ENCODE results near the gene ZBTB16. TPM values are rescaled to one million over a fixed set of nuclear protein-coding genes. Genes with fewer than 3 reads are reported as not detected.

ZBTB16 gene
- total RNA-seq, 1 donor from 2014 or later = 52.1 TPM

DNA sequence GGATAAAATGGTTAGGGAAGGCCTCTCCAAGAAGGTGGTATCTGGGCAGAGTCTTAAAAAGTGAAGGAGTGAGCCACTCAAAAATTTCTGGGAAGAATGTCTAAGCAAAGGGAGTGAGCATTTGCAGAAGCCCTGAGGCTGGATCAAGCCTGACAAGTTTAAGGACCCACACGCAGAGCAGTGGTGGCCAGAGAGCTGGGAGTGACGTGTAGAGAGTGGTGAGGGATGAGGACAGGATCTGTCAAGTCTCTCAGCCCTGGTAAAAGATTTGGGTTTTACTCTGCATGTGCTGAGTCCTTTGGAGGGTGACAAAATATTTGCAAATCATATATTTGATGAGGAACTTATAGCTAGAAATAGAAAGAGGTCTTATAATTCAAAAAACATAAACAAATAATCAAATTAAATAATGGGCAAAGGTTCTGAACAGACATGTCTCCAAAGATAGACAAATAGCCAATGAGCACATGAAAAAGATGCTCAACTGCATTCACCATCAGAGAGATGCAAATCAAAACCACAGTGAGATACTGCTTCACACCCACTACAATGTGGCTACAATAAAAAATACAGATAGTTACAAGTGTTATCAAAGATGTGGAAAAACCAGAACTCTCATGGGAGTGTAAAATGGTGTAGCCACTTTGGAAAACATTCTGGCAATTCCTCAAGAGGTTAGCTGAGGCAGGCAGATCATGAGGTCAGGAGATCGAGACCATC is 129.5 kb downstream of the ZBTB16 start:
- no peak for DNase-seq

DNA sequence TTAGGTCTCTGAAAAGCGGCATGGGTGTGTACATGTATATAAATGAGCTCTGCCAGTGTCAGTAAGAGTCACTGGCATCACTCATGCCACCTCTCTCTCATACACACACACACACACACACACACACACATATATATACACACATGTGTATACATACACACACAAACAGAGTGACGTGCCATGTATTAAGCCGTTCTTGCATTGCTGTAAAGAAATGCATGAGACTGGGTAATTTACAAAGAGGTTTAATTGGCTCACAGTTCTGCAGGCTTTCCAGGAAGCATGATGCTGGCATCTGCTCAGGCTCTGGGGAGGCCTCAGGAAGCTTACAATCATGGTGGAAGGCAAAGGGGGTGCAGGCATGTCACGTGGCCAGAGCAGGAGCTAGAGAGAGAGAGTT is 131.1 kb downstream of the ZBTB16 start:
- DNase-seq = no peak

DNA sequence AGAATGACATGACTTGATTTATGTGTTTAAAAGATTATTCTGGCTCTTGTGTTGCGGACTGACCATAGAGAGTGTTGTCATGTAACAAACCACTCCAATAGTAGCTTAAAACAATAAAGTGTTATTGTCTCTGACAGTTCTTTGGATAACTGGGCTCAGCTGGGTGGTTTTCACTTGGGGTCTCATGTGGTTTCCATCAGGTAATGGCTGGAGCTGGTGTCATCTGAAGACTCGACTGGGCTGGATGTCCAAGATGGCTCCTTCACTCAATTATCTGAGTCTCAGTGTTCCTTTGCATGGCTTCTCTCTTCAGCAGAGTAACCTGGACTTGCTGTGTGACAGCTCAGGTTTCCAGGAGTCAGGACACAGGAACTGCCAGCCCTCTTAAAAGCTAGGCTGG is 132.4 kb downstream of the ZBTB16 start:
- no peak for DNase-seq

DNA sequence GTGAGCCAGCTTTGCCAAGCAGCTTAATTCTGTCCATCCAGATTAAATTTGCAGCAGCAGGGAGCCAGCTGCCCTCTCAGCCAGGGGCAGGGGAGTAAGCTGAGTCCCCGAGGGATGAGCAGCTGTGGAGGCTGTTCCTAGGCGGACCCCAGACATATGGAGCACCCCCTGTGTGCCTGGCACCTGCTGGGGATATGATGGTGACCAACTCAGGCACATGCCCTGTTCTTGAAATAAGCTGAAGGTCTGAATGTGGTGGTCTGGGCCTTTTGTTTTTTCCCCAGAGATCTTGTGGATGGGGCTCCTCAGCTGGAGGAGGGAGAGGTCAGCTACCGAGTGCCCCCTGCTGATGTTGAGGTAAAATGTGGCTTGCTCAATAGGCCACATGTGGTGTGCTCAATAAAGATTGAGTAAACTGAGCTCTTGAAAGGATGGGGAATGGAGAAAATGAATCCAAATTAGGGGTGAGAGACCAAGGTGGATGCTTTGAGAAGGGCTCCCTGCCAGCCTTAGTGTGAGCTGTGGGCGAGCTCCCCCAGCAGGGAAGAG is 133.4 kb downstream of the ZBTB16 start:
- DNase-seq = peak; percentile 49

DNA sequence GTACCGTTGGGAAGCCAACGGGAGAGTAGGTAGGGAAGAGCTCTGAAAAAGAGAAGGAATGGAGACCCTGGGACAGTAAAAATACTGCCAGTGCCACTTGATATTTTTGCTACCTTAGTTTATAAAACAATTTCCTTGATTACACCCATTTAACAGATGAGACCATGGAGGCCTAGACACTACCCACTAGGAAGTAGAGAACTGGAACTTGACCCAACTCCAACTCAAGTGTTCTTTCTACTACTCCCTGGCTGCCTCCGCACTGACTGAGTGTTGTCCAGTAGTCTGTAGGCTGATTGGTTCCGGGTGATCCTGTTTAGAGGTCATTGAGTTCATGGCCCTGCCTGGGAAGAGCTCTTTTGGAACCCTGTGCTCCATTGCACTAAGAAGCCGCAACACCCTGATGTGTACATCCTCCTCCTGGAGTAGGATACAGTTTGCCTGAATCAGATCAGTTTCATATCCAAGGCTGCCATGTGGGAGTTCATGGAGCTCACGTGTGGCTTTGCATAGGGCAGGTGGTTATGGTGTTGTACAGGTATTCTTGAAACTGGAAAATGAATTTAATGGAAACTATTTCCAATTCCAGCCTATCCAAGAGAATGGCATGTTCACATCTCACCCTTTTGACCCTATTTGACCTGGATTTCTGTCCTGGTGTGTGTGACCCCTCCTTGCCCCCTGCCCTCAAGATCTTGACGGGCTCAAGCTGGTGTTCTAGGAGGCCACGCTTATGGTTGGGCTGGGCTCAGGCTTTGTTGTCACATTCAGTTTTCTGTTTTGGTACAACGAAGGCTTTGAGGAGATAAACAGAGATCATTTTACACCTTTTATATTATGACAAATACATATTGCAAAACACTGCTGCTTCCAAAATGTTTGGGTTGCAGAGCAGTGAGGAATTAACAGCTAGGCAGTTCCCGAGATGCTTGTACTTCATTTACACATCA is 134.5 kb downstream of the ZBTB16 start:
- DNase-seq = no peak

DNA sequence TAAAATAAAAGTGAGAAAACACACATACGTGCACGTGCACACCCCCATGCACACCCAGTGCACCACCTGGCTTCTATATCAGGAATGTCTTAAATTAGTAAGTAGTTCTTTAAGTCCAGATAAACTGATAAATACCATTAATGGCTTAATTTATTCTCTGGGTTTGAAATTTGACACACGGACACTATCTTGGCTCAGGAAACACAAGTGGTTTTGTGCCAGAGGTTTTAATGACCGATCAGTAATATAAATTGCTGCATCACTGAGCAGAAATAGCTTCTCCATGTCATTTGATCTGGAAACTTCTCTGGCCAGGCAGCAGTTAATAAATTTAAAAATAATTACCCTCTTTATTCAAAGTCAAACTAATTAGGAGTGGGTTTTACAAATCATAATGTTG is 135.2 kb downstream of the ZBTB16 start:
- DNase-seq = no peak

DNA sequence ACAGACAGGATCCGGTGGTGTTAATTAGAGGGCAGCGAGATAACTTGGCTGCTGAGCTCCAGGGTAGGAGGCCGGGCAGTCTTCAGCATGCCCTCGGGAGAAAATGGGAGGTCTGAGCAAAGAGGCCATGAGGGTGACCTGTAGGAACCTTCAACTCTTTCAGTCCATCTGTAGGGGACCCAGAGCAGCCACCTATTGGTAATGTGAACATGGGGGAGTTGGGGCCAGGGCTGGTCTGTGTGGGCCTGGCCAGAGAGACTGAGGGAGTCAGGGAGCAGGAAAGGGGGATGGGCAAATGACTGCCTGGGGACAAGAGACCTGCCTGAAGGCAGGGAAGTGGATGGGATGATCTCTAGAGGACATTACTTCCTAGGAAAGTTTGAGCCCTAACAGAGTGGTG is 135.6 kb downstream of the ZBTB16 start:
- DNase-seq = no peak

DNA sequence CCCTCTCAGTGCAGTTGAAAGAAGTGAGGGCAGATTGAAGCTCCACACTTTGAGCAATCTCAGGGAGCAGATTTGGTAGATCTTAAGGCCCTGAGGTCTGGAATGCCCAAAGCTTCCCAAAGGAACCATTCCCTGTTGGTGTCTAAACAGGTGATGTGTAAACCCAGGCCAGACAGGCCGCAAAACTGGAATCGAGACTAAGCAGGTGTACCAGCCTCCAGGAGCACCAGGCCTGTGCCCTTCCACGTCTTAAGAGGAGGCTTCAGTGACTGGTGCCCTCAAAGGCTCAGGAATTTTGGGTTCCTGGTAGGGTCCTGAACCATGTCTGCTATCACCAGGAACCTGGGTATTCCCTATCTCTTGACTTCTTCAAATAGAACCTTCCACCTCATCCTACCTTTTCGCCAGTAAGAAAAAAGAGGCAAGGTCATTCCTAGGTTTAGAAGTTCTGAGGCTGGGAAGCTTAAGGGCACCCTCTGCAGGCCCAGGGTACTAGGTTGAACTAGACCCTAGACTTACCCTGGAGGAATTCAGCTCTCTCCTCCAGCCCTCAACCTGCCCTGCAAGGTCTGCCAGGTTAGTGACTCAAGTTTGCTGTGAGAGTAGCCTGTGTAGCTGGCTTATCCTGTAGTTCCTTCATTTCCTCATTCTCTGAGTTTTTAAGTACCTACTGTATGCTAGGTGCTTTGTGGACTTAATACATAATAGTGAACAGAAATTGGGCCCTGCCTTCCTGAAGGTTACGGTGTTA is 136.6 kb downstream of the ZBTB16 start:
- no peak for DNase-seq

DNA sequence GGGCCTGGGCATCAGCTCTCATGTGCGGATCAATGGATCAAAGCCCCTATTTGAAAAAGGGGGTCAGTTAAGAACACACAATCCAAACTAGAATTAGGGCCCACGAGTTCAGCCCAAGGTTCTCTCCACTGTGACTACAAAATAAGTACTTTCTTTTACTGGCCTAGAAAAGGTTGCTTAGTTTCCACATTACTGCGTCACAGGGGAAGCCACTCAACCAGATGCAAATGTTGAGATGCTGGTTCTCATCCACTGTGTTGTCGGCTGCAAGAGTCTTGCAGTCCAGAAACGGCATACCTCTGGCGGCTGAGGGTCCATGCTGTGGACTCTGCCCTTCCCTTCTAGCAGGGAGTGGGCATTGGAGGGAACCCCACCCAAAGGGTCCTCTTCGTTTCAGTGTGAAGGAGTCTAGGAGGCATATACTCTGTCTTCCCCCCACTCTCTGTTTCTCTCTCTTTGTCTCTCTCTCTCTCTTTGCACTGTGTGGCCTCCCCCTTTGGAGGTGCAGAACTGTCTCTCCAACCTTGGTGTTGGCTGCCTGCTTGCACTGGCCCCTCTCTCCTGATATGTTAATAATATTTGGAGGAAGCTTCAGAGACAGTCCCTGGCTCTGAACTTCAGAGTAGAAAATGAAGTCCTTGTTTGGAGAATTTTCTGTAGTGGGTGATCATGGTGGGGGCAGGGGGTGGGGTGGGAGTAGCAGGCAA is 137.6 kb downstream of the ZBTB16 start:
- DNase-seq = no peak

DNA sequence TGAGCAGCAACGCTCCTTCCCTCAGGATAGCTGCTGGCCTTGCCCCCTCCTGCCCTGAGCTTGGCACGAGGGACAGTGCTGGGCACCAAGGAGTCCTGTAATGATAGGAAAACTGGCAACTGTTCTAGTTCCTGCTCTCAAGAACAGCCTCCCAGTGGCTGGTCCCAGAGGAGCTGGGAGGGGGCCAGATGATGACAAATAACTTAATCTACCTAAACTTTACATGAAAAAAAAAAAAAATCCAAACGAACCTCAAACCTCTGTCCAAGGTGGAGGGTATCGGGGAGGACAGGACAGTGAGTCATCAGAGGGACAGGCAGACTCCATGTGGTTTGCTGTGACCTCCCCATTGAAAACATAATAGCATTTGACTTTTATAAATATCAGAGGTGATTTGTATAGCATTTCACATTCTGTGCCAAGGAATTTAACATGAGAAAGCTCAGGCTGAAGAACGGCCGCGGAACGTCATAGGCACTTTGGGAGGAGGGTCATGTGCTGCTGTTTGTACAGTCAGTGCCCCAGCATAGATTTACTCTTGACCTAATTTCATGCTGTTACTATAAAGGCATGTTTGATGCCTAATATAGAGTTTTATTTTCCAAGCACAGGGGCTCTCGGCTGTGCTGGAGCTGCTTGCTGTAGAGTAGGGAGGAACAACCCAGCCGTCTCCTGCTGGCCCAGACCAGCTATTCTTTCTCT is 138.4 kb downstream of the ZBTB16 start:
- peak; percentile 91 for DNase-seq

DNA sequence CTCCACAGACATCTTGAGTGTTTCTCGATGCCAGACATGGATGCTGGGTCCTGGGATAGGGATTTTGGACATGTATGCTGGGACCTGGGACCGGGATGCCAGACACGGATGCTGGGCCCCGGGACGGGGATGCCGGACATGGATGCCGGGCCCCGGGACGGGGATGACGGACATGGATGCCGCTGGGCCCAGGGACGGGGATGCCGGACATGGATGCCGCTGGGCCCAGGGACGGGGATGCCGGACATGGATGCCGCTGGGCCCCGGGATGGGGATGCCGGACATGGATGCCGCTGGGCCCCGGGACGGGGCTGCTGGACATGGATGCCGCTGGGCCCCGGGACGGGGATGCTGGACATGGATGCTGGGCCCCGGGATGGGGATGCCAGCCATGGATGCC is 139.5 kb downstream of the ZBTB16 start:
- no peak for DNase-seq

DNA sequence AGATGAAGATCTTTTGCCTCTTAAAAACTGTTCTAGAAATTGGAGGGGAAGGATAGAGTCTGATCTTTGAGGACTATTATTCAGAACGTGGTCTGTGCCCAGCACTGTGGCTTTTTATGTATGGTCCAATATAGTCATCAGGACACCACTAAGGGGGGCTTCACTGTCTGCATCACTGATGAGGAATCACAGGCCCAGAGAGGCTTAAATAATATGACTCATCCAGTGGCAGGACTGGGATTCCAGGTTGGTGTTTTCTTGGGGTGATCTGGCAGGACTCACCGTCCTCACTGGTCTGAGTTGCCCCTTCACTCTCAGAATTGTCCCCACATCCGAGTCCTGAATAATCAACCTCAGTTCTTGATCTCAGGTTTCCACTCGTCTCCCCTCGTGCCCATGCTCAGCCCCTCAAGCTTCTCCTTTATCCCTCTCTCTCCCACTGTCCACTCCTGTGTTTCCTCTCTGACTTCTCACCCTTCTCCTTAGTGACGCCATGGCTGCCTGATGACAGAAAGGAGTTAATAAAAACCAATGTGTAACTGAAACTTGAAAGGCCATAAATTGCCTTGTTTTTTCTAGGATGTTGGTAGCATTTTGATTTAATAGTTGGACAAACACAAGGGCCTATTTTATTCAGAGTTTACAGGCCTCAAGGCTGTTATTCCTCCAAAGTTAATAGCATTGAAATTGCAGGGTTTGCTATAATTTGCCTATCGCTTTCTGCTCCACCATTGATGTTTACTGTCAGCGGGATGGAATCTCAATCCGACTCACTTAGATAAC is 141.0 kb downstream of the ZBTB16 start:
- no peak for DNase-seq

DNA sequence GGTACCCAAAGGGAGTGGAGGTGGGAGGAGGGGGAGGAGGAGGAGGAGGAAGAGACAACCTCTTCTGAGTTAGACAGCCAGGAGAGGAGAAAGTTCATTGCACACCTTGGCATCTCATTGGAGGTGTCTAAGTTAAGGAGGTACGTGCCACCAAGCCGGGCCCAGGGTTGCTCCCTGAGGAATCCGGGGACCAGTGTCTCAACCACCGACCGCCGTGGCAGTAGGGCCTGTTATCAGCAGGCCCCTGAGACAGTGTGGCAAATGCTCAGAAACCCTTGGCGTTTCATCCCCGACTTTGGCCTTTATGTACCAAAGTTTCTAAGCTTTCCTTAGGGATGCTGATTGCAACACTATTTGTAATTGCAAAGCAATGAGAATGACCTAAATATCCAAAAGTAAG is 141.7 kb downstream of the ZBTB16 start:
- DNase-seq = no peak

DNA sequence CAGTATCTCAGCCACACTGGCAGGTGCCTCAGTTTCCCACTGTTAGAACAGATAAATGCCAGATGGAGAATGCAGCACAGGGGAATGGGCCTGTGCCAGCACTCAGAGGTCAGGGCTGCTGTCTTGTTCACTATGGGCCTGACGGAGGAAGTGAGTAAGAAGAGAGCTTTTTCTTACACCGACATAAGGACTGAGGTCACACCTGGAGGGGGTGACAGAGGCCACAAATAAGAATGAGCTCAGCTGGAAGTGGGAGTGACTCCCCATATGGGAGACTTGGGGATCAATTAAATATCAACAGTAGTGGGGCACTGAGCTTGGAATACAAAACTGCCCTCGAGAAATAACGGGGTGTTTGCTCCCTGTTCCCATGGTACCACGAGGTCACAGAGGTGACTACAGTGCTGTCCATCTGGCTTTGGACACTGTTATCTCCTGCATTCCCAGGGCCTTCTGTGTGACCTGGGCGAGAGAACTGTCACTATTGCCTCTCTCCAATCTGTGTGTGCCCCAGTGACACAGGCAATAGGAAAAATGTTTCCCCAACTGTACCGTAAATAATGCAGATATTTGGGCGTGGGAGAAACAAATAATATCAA is 142.6 kb downstream of the ZBTB16 start:
- no peak for DNase-seq

DNA sequence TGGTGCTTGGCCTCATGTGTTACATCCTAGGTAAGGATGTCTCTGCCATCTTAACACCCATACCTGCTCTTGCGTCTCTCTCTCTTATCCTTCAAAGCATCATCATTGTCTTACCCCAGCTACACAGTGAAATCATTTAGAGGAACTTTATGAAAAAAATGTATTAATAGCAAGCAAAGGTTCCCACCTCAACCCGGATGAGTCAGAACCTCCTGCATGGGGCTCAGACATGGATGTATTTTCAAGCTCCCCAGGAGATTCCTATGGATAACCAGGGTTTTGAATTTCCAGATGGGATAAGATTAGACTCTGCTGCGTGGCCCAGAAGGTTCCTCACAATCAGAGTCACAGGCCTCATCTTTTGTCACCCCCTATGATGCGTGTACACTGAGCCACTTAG is 147.6 kb downstream of the ZBTB16 start:
- no peak for DNase-seq

DNA sequence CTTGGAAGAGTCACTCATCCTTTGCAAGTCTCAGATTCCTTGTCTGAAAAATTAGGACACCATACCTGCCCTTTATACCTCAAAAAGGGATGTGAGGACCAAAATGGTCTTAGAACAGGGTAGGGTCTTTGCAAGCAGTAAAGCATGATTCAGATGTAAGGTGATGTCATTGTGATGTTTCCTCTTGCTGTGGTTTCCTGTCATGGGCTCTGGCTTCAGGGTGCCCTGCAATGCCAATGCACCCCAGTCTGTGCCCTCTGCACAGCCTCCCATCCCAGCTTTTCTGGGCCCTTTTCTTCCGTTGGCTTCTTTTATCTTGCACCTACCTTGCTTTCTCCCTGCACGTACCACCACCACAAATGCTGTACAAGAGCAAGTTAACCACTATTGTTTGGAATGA is 148.9 kb downstream of the ZBTB16 start:
- DNase-seq = no peak

DNA sequence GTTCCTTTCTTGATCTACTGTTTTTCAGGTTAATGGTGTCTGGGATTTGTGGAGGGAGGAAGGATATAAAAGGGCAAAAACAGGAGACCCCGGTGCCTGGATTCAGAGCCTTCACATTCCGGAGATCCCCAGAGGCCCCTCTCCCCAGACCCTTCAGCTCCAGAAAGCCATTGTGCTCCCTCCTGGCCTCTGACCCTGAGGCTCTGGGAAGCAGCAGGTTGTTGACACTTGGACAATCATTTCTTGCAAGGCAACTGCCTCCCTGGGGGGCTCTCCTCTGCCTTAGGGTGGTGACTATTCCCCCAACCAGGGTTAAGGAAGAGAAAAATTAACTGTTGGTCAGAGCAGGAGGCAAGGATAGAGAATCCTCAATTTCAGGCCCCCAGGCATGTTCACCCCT is 149.8 kb downstream of the ZBTB16 start:
- DNase-seq = no peak

DNA sequence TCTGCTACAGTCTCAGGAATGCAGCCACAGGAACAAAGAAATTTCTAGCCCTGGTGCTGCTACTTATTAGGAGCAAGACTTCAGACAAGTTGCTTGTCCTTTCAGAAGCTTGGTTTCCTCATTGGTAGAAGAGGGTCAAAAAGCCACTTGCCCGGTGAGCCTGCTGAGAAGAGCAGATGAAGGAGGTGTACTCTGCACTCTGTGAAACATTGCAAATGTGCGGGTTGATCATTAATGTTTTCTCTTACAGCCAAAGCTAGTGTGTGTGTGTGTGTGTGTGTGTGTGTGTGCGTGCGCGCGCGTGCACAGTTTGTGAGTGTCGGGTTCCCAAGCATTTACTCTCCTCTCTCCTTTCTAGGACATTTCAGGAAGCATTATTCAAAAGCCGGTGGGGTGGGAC is 150.4 kb downstream of the ZBTB16 start:
- DNase-seq = no peak

DNA sequence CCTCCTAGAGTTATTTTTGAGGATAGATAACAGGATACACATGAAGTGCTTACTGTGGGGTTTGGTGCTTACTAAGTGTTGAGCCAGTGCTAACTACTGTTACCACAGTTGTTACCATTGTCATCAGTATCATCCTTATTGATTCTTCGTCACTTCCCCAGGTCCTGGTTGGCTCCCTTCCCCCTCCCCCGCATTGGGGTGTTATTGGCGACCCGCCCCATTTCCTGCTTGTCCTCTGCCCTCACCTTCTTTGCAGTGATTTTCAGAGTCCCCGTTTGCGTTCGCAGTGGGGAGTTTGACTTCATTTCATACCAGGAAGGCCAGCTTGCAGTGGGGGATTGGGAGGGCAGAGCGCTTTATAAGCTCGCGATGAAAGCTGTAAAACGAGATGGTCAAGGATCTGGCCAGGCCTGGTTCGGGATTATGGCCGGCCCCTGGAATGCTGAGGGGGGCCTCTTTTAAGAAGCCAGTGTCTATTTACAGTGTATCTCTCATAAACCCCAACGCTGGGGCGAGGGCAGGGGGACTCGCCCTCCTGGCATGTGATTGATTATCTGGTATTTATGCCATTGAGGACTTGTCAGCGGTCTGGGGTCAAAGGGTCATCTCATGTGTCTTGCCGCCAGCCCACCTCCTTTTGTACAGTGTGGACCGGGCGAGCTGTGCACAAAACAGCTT is 152.1 kb downstream of the ZBTB16 start:
- DNase-seq = no peak
